Measurements from ENCODE around the gene ZNF385B. TPM values are rescaled to one million over a fixed set of nuclear protein-coding genes. Genes with fewer than 3 reads are reported as not detected.

ZNF385B gene
- total and polyA plus RNA-seq, 3 donors from 2014 or later = 28.1 to 40.3 (median 37.4) TPM

GRCh38 chr2:179613701-179614100 lies 247.7 kb downstream of the ZNF385B start:
- Histone ChIP-seq H3K27me3 (no peaks in the 10 kb centered on the region), H3K4me1 (peaks cover 6% of the 10 kb centered on the region), H3K27ac (no peak overlapping the region), H3K4me3 (no peak overlapping the region), H3K36me3 (ENCODE audit: low read depth, missing control alignments) (no peaks in the 10 kb centered on the region), H3K9me3 (no peaks in the 10 kb centered on the region)
- DNase-seq = no peak
- 84 to 100% methylated on average over 1 to 4 of the region's 4 CpGs for WGBS, 2 donors
- intact Hi-C loops (cut with DNase I; ENCODE audit: low total_unique reads) = no loop called here
- TF ChIP-seq POLR2A (IDR thresholded peaks at IDR 0.05) (no peak), CTCF (IDR thresholded peaks at IDR 0.05) (no peak)

GRCh38 chr2:179613299-179613651 lies 248.1 kb downstream of the ZNF385B start:
- 97 to 100% methylated on average over 2 of the region's 2 CpGs for WGBS, 2 donors
- intact Hi-C loops (cut with DNase I; ENCODE audit: low total_unique reads) = no loop called here
- Histone ChIP-seq H3K36me3 (ENCODE audit: low read depth, missing control alignments) (no peaks in the 10 kb centered on the region), H3K9me3 (no peaks in the 10 kb centered on the region), H3K27me3 (no peaks in the 10 kb centered on the region), H3K4me3 (no peak overlapping the region), H3K27ac (no peak overlapping the region), H3K4me1 (peaks cover 6% of the 10 kb centered on the region)
- no peak for DNase-seq
- no peak for TF ChIP-seq CTCF (IDR thresholded peaks at IDR 0.05)
- no peak for TF ChIP-seq POLR2A (IDR thresholded peaks at IDR 0.05)

- H3K27ac ChIP-seq = no peak overlapping the region
- intact Hi-C loops (cut with DNase I; ENCODE audit: low total_unique reads) = no loop called here
- WGBS, 2 donors = 86 to 90% methylated on average over 7 of the region's 7 CpGs
- no peaks in the 10 kb centered on the region for H3K27me3 ChIP-seq
- H3K9me3 ChIP-seq = no peaks in the 10 kb centered on the region
- DNase-seq = no peak
- no peaks in the 10 kb centered on the region for H3K36me3 ChIP-seq (ENCODE audit: low read depth, missing control alignments)
- no peak for TF ChIP-seq CTCF (IDR thresholded peaks at IDR 0.05)
- TF ChIP-seq POLR2A (IDR thresholded peaks at IDR 0.05) = no peak
- peaks cover 6% of the 10 kb centered on the region for H3K4me1 ChIP-seq
- no peak overlapping the region for H3K4me3 ChIP-seq
These were observed 248.7 kb downstream of the ZNF385B start for GRCh38 chr2:179612591-179613298.

GRCh38 chr2:179612108-179612507 lies 249.3 kb downstream of the ZNF385B start:
- WGBS, 2 donors = 14 to 44% methylated on average over 1 of the region's 1 CpG
- intact Hi-C loops (cut with DNase I; ENCODE audit: low total_unique reads) = no loop called here
- no peak for DNase-seq
- H3K27ac ChIP-seq = no peak overlapping the region
- no peaks in the 10 kb centered on the region for H3K27me3 ChIP-seq
- no peaks in the 10 kb centered on the region for H3K9me3 ChIP-seq
- H3K4me3 ChIP-seq = no peak overlapping the region
- H3K4me1 ChIP-seq = peaks cover 6% of the 10 kb centered on the region
- no peaks in the 10 kb centered on the region for H3K36me3 ChIP-seq (ENCODE audit: low read depth, missing control alignments)
- no peak for TF ChIP-seq CTCF (IDR thresholded peaks at IDR 0.05)
- TF ChIP-seq POLR2A (IDR thresholded peaks at IDR 0.05) = no peak

GRCh38 chr2:179606141-179606540 lies 255.3 kb downstream of the ZNF385B start:
- Histone ChIP-seq H3K4me3 (no peak overlapping the region), H3K27ac (no peak overlapping the region), H3K36me3 (ENCODE audit: low read depth, missing control alignments) (no peaks in the 10 kb centered on the region), H3K4me1 (no peaks in the 10 kb centered on the region), H3K27me3 (no peaks in the 10 kb centered on the region), H3K9me3 (no peaks in the 10 kb centered on the region)
- intact Hi-C loops (cut with DNase I; ENCODE audit: low total_unique reads) = no loop called here
- WGBS, 2 donors = 60 to 66% methylated on average over 2 of the region's 2 CpGs
- no peak for DNase-seq
- TF ChIP-seq CTCF (IDR thresholded peaks at IDR 0.05) = no peak
- TF ChIP-seq POLR2A (IDR thresholded peaks at IDR 0.05) = no peak
